Peyer's patch (tissue), 4 donors: ENCODE measurements around the gene OSTN.
"Not testable (repeated sequence)": the region's sequence is repeated elsewhere in the genome, so short reads cannot be mapped to it uniquely, and the experiment has no call there.

ENCODE experiments used
- POLR2A ChIP-seq, 2 donors: fragments of 450-650 bp; IDR thresholded peaks; one replicate each; pipeline ENCODE4 v1.5.1; 2017; ENCODE audit warnings: antibody characterized with exemption in 2 of 2, mild to moderate bottlenecking in 2 of 2, moderate library complexity in 2 of 2
- TF ChIP-seq, protein P1 (sequence below), 6 experiments: fragments of 450-650 bp in 4 of 6; fragments of 200-600 bp in 2 of 6; sonication (generic) in 1 of 6; IDR thresholded peaks; one replicate each; pipeline ENCODE4 v1.5.1; 2017 to 2019; ENCODE audit warnings: antibody characterized with exemption in 6 of 6, mild to moderate bottlenecking in 3 of 6, moderate library complexity in 1 of 6

DNA sequence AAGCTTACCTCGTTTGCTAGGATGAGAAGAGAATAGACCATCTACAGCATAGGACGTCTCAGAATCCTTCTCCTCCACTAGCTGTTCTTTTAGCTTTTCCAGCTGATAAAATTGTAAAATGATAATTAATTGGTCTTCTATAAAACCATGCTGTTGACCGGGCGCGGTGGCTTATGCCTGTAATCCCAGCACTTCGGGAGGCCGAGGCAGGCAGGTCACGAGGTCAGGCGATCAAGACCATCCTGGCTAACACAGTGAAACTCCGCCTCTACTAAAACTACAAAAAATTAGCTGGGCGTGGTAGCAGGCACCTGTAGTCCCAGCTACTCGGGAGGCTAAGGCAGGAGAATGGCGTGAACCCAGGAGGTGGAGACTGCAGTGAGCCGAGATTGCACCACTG, 76.2 kb downstream of the OSTN start:
- TF ChIP-seq POLR2A (IDR thresholded peaks at IDR 0.05) = not testable (repeated sequence)
- TF ChIP-seq, protein P1, sequence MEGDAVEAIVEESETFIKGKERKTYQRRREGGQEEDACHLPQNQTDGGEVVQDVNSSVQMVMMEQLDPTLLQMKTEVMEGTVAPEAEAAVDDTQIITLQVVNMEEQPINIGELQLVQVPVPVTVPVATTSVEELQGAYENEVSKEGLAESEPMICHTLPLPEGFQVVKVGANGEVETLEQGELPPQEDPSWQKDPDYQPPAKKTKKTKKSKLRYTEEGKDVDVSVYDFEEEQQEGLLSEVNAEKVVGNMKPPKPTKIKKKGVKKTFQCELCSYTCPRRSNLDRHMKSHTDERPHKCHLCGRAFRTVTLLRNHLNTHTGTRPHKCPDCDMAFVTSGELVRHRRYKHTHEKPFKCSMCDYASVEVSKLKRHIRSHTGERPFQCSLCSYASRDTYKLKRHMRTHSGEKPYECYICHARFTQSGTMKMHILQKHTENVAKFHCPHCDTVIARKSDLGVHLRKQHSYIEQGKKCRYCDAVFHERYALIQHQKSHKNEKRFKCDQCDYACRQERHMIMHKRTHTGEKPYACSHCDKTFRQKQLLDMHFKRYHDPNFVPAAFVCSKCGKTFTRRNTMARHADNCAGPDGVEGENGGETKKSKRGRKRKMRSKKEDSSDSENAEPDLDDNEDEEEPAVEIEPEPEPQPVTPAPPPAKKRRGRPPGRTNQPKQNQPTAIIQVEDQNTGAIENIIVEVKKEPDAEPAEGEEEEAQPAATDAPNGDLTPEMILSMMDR (IDR thresholded peaks at IDR 0.05) = not testable (repeated sequence)
